Activated T-cell treated with anti-CD3 and anti-CD28 coated beads, Interleukin-2, amount 50 U/mL, for 48 hours (primary cell): ENCODE results near the gene CEP128.

Experiments
- DNase-seq, 2 experiments: peaks; one replicate each; pipeline ENCODE4 v3.0.0-alpha.2; 2020

Gene CEP128

GRCh38 chr14:80868260-80868659, 73.3 kb downstream of the CEP128 start:
- no peak for DNase-seq

- DNase-seq, result no peak
These were observed 73.7 kb downstream of the CEP128 start for GRCh38 chr14:80867798-80868197.

- no peak for DNase-seq
These were observed 74.4 kb downstream of the CEP128 start for GRCh38 chr14:80867091-80867490.

- DNase-seq, result no peak
These were observed 76.0 kb downstream of the CEP128 start for GRCh38 chr14:80865565-80865964.

DNA sequence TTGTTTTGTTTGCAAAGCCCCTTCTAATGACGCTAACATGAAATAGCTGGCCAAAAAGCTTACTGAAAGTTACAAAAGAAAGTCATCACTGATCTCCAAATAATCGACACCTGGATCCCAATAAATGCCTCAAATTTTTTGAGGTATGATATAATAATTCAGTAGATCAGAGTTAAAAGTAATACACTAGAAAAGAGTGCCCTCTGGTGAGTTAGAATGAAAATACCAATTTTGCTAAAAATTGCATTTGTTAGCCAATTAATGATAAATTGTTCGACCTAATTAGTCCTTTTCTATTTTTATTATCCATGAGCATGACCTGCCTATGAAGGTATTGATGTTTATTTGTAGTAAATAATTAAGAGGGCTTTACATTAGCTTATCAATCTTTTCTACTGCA, 78.6 kb downstream of the CEP128 start:
- DNase-seq, result no peak

DNA sequence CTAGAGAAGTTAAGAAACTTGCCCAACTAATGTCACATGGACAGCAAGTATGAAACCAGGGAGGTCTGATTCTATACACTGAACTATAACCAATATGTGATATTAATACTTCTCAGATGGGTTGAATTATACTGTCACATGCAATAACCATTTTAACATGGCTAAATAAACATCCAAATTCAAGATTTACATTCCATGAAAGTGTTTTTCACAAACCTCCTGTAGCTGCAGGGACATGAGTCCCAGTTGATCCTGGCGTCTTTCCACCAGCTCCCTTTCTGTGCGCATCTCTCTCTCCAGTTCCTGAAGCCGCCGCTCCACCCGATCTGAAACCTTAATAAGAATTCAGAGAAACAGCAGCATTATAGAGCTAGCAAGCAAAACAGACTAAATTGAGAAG, 79.0 kb downstream of the CEP128 start:
- no peak for DNase-seq

GRCh38 chr14:80850197-80850814, 91.2 kb downstream of the CEP128 start:
- no peak for DNase-seq

GRCh38 chr14:80847070-80847469, 94.5 kb downstream of the CEP128 start:
- no peak for DNase-seq

GRCh38 chr14:80845856-80846255, 95.7 kb downstream of the CEP128 start:
- no peak for DNase-seq

GRCh38 chr14:80844872-80845271, 96.7 kb downstream of the CEP128 start:
- DNase-seq, result no peak

DNA sequence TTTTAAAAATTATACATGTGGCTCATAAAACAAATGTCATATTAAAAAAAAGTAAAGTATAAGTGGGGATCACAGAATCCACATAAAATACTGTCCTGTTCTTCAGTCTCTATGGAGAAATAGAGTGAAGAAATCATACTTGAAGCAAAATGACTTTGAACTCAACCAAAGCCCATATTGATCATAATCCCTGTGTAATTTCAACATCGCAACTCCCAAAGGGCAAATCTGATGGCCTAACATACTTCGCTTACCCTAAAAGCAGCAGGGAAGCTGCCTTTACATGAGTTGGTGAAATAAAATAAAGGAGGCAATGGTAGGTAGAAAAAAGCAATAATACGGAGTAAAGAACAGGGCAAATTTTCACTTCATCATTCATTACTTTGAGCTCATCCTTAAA, 101.8 kb downstream of the CEP128 start:
- no peak for DNase-seq

GRCh38 chr14:80809663-80810062, 131.9 kb downstream of the CEP128 start:
- no peak for DNase-seq

DNA sequence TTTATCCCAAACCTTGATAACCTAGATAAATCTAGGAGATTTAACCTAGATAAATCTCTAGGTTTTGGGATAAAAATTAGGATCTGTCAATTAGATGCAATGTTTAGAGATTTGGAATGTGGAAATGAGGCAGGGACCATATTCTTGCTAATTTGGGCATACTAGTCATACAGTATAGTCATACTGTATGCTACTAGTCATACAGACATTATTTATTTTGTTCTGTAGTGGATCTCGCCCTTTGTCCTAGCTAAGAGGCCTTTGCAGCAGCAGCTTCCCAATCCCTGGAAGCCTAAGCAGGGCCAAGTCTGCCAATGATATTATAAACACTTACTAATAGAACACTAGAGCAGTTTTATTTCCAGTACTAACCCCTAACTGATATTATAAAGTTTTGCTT, 136.4 kb downstream of the CEP128 start:
- DNase-seq, result no peak

GRCh38 chr14:80798878-80799277, 142.7 kb downstream of the CEP128 start:
- DNase-seq, result no peak

GRCh38 chr14:80798211-80798610, 143.3 kb downstream of the CEP128 start:
- no peak for DNase-seq

- no peak for DNase-seq
These were observed 148.8 kb downstream of the CEP128 start for GRCh38 chr14:80792771-80793170.

GRCh38 chr14:80787876-80788275, 153.7 kb downstream of the CEP128 start:
- DNase-seq, result no peak

- DNase-seq, result no peak
These were observed 156.7 kb downstream of the CEP128 start for GRCh38 chr14:80784820-80785219.

GRCh38 chr14:80781972-80782367, 159.6 kb downstream of the CEP128 start:
- DNase-seq, result no peak

- DNase-seq, result no peak
These were observed 161.0 kb downstream of the CEP128 start for GRCh38 chr14:80780500-80780899.

- no peak for DNase-seq
These were observed 164.9 kb downstream of the CEP128 start for GRCh38 chr14:80776657-80777056.

- no peak for DNase-seq
These were observed 165.4 kb downstream of the CEP128 start for GRCh38 chr14:80776186-80776585.

- DNase-seq, result no peak
These were observed 169.0 kb downstream of the CEP128 start for GRCh38 chr14:80772504-80772903.

GRCh38 chr14:80771201-80771600, 170.3 kb downstream of the CEP128 start:
- no peak for DNase-seq

DNA sequence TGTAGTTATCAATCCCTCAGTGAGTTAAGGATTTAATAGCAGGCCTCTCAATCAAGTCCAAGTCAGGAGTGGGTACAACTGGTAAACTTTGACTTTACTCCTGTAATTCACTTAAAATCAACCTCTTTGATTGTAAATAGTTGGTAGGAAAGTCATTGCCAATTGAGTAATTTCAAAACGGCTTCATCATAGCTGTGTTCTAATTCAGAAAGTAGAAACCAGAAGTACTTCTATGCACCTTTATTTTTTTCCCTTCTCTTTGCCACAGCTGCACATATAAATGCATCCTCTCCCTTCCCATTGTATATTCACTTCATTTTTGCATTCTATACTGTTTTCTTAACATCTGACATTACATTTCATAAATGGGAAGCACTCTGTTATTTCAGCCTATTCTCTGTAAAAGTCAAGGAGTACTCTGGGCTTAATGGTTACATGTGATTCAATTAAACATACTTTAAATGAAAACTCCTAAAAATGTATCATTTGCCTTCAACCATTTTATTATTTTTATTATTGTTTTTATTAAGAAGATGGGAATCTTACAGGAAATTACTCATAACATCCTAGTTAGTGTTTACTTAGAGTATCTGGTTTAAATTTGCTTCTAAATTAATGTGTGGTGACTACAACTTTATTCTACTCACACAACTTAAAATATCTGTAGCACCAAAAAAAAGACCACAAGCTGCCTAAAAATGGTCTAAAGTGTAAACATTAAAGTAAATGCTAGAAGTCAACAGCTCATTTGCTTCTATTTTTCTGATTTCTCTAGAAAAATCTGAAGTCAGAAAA, 171.2 kb downstream of the CEP128 start:
- DNase-seq, result no peak
